DND-41 (cell line): ENCODE data around the gene MBNL2.

Source experiments
- ATAC-seq: fragments of 200-7000 bp; cut with Tn5 transposase; 3 replicates; pipeline ENCODE4 v1.9.1; 2021; ENCODE audit warnings: low read depth; ENCODE audit not compliant: insufficient read depth
- DNase-seq: peaks from one replicate; pipeline ENCODE4 v3.0.0-alpha.2; 2020
- H2AFZ ChIP-seq: 2 replicates; pipeline ENCODE4 v1.6.0; 2012; ENCODE audit warnings: low read depth, low read length
- H3K27ac ChIP-seq: 2 replicates; pipeline ENCODE4 v1.5.1; 2012; ENCODE audit warnings: low read length, inconsistent platforms
- H3K27me3 ChIP-seq: fragments of 200-600 bp; sonication (generic); 2 replicates; pipeline ENCODE4 v1.6.0; 2012; ENCODE audit warnings: low read length, mild to moderate bottlenecking, inconsistent platforms; ENCODE audit not compliant: insufficient read depth, poor library complexity
- H3K36me3 ChIP-seq: 2 replicates; pipeline ENCODE4 v1.5.1; 2012; ENCODE audit warnings: low read length, inconsistent platforms; ENCODE audit not compliant: insufficient read depth
- H3K4me1 ChIP-seq: 2 replicates; pipeline ENCODE4 v1.5.1; 2012; ENCODE audit warnings: mild to moderate bottlenecking, low read length; ENCODE audit not compliant: insufficient read depth
- H3K4me2 ChIP-seq: 2 replicates; pipeline ENCODE4 v1.6.0; 2012; ENCODE audit warnings: mild to moderate bottlenecking, moderate library complexity, low read length, inconsistent platforms; ENCODE audit not compliant: insufficient read depth
- H3K4me3 ChIP-seq, 2 experiments: fragments of 200-600 bp in 1 of 2; shearing (Covaris generic) in 1 of 2; 2 replicates each; pipeline ENCODE4 v1.5.1; 2012 to 2016; ENCODE audit warnings: inconsistent platforms in 2 of 2, low read length in 2 of 2, mild to moderate bottlenecking in 2 of 2, low read depth in 1 of 2, moderate library complexity in 1 of 2
- H3K79me2 ChIP-seq: 2 replicates; pipeline ENCODE4 v1.6.0; 2012; ENCODE audit warnings: low read length, inconsistent platforms; ENCODE audit not compliant: insufficient read depth
- H3K9ac ChIP-seq: 2 replicates; pipeline ENCODE4 v1.6.0; 2012; ENCODE audit warnings: low read depth, mild to moderate bottlenecking, inconsistent platforms, low read length, moderate library complexity
- H3K9me3 ChIP-seq: 2 replicates; pipeline ENCODE4 v1.5.1; 2012; ENCODE audit warnings: low read length, moderate library complexity, mild to moderate bottlenecking, inconsistent platforms; ENCODE audit not compliant: insufficient read depth, severe bottlenecking
- H4K20me1 ChIP-seq: 2 replicates; pipeline ENCODE4 v1.6.0; 2012; ENCODE audit warnings: low read length; ENCODE audit not compliant: insufficient read depth
- EZH2 ChIP-seq: IDR thresholded peaks from 3 replicates; pipeline ENCODE4 v1.6.1; 2012; ENCODE audit warnings: borderline replicate concordance, low read depth, mild to moderate bottlenecking, moderate library complexity, low read length, inconsistent platforms; ENCODE audit not compliant: severe bottlenecking
- TF ChIP-seq, protein P1 (sequence below): IDR thresholded peaks from 2 replicates; pipeline ENCODE4 v1.5.1; 2012; ENCODE audit warnings: borderline replicate concordance, low read length, moderate library complexity, mild to moderate bottlenecking; ENCODE audit not compliant: poor library complexity, severe bottlenecking; ENCODE audit errors: extremely low read depth

The MBNL2 gene

DNA sequence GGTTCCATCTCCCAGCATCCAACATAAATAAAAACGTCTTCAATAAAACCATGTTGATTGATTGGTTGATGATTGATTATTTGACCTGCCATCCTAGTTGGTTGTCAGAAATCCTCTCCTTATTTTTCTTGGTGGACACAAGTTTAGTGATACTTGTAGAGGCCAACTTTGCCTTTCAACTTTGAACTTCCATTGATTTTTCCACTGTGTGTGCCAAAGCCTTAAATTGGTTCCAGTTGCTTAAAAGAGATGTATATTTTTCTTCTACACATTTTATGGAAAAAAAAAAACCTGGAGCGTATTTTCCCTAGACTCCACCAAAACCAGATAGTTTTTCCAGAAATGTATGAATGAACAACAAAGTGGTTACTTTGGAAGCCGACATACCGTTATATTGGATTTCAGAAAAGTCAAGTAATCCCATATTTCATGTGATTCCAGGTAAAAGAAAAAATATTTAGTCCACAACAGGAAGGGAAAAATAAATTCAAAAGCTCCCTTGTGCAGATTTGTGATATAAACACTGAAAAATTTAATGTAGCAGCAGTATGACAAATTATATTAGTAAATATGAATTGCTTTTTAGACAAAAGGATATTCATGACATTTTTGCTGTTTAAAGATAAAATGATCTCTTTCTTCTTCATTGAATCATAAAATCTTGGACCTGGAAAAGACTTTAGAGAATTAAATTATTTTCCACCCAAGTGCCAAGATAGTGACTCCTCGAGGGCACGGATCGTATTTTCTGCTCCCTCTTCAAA is 85.2 kb downstream of the MBNL2 start:
- no peaks in the 10 kb centered on the region for H4K20me1 ChIP-seq
- H3K36me3 ChIP-seq: no peaks in the 10 kb centered on the region
- H3K4me1 ChIP-seq: no peaks in the 10 kb centered on the region
- no peak overlapping the region for H3K9ac ChIP-seq
- ATAC-seq: no peak
- H3K4me2 ChIP-seq: no peak overlapping the region
- no peak overlapping the region for H3K4me3 ChIP-seq
- H3K79me2 ChIP-seq: no peaks in the 10 kb centered on the region
- no peak for TF ChIP-seq EZH2
- TF ChIP-seq, protein P1, sequence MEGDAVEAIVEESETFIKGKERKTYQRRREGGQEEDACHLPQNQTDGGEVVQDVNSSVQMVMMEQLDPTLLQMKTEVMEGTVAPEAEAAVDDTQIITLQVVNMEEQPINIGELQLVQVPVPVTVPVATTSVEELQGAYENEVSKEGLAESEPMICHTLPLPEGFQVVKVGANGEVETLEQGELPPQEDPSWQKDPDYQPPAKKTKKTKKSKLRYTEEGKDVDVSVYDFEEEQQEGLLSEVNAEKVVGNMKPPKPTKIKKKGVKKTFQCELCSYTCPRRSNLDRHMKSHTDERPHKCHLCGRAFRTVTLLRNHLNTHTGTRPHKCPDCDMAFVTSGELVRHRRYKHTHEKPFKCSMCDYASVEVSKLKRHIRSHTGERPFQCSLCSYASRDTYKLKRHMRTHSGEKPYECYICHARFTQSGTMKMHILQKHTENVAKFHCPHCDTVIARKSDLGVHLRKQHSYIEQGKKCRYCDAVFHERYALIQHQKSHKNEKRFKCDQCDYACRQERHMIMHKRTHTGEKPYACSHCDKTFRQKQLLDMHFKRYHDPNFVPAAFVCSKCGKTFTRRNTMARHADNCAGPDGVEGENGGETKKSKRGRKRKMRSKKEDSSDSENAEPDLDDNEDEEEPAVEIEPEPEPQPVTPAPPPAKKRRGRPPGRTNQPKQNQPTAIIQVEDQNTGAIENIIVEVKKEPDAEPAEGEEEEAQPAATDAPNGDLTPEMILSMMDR: no peak
- H2AFZ ChIP-seq: no peak overlapping the region
- DNase-seq: no peak
- no peak overlapping the region for H3K27ac ChIP-seq
- H3K9me3 ChIP-seq: no peaks in the 10 kb centered on the region
- H3K27me3 ChIP-seq: no peaks in the 10 kb centered on the region

DNA sequence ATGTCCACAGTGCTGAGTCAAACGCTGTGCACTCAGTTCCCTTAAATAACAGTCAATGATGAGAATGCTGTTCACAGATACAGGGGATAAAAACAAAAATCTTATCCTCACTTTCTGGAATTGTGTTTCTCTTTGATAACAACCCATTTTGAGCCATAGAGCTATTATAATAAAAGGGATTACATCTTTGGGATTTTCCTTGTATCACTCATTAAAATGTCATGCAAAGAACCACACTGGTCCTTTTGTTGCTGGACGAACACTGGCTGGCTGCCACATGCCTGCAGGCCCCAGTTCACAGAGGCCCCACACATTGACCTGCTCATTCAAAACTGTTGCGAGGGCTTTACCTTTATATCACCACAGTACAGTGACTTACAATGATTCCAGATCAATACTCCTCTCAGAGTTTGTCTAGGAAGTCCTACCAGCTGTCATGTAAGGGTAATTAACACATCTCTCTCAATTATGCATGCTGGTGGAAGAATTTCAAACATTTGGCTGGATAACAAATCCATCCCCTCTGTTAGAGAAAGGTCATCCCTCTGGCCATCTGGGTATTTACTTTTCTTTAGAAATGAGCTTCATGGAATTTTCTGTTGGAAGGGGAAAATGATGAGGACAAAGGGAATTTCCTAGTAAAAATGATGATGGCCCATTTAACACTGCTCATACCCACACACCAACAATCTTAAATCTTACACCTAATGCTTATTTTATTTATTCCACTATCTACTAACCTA is 85.9 kb downstream of the MBNL2 start:
- DNase-seq: no peak
- H3K27ac ChIP-seq: no peak overlapping the region
- no peaks in the 10 kb centered on the region for H3K36me3 ChIP-seq
- no peak overlapping the region for H3K4me2 ChIP-seq
- H3K4me3 ChIP-seq: no peak overlapping the region
- H4K20me1 ChIP-seq: no peaks in the 10 kb centered on the region
- H3K79me2 ChIP-seq: no peaks in the 10 kb centered on the region
- no peaks in the 10 kb centered on the region for H3K4me1 ChIP-seq
- no peak overlapping the region for H2AFZ ChIP-seq
- no peaks in the 10 kb centered on the region for H3K27me3 ChIP-seq
- no peak for ATAC-seq
- no peak overlapping the region for H3K9ac ChIP-seq
- TF ChIP-seq EZH2: no peak
- TF ChIP-seq, protein P1: no peak
- no peaks in the 10 kb centered on the region for H3K9me3 ChIP-seq

DNA sequence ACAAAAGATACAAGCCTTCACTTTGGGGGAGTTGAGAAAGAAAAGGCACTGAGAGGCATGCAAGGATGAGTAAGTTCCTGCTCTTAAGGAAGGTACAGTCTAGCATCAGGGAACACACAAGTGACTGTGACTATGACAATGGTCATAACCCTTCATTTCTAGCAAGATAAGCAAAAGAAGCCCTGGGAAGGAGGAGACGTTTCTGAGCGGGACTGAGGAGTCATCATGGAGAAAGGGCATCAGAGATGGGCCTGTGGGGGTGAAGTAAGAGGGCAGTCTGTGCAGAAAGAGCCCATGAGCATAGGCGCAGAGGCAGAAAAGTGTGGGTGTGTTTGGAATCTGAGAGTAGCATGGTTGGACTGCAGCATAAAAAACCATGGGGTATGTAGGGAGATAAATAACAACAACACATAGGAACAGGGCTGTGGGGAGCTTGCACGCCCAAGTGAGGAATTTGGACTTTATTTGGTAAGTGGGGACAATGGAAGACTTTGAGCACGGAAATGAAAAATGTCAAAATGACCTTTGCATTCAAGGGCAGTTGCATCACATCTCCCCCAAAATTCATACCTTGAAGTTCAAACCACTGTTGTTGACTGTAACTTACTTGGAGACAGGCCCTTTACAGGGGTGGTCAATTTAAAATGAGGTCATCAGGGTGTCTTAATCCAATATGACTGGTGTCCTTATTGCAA is 86.7 kb downstream of the MBNL2 start:
- Histone ChIP-seq H3K9me3 (no peaks in the 10 kb centered on the region), H2AFZ (no peak overlapping the region), H3K27ac (no peak overlapping the region), H3K9ac (no peak overlapping the region), H3K36me3 (no peaks in the 10 kb centered on the region), H3K79me2 (no peaks in the 10 kb centered on the region), H3K4me1 (no peaks in the 10 kb centered on the region), H4K20me1 (no peaks in the 10 kb centered on the region), H3K4me2 (no peak overlapping the region), H3K27me3 (no peaks in the 10 kb centered on the region), H3K4me3 (no peak overlapping the region)
- ATAC-seq (no peak), DNase-seq (no peak)
- TF ChIP-seq, protein P1: no peak
- no peak for TF ChIP-seq EZH2
